ENCODE data around the gene TWSG1. TPM values are rescaled to one million over a fixed set of nuclear protein-coding genes. Genes with fewer than 3 reads are reported as not detected.
A peak's percentile ranks its signal among the peaks of the same experiment; 100 is the strongest.

Gene TWSG1
- total RNA-seq, 4 donors from 2014 or later, result 10.7 to 45.2 (median 22.6) TPM

- H3K4me1 ChIP-seq, result peaks cover 0 to 6% (median 0%) of the 10 kb centered on the region in 3 donors
- no peak for DNase-seq
- peaks cover 0 to 10% (median 0%) of the 10 kb centered on the region in 3 donors for H3K36me3 ChIP-seq
- no peaks in the 10 kb centered on the region for H3K27me3 ChIP-seq
- no peak overlapping the region for H3K4me3 ChIP-seq
- TF ChIP-seq POLR2A (IDR thresholded peaks at IDR 0.05), result no peak
- no peak for TF ChIP-seq CTCF (IDR thresholded peaks at IDR 0.05)
- H3K9me3 ChIP-seq, result no peaks in the 10 kb centered on the region
- H3K27ac ChIP-seq, result peak overlapping the region in 3 of 4 donors; percentile 15 to 54 (median 16)
- 71 to 85% methylated on average over 2 of the region's 2 CpGs for WGBS, 2 donors
- intact Hi-C loops (cut with DNase I), result no loop called here
Measured at GRCh38 chr18:9380101-9380500, 45.5 kb downstream of the TWSG1 start.

GRCh38 chr18:9380621-9381395 is 46.2 kb downstream of the TWSG1 start:
- 69 to 76% methylated on average over 4 of the region's 4 CpGs for WGBS, 2 donors
- H3K4me1 ChIP-seq, result peaks cover 0 to 6% (median 0%) of the 10 kb centered on the region in 3 donors
- peak overlapping the region in 3 of 4 donors; percentile 15 to 54 (median 16) for H3K27ac ChIP-seq
- peak overlapping the region in 1 of 4 donors; percentile 7 for H3K4me3 ChIP-seq
- H3K27me3 ChIP-seq, result no peaks in the 10 kb centered on the region
- no peak for DNase-seq
- H3K36me3 ChIP-seq, result peaks cover 0 to 7% (median 0%) of the 10 kb centered on the region in 3 donors
- H3K9me3 ChIP-seq, result no peaks in the 10 kb centered on the region
- intact Hi-C loops (cut with DNase I), result no loop called here
- TF ChIP-seq CTCF (IDR thresholded peaks at IDR 0.05), result no peak
- TF ChIP-seq POLR2A (IDR thresholded peaks at IDR 0.05), result no peak

GRCh38 chr18:9386879-9387278 is 52.3 kb downstream of the TWSG1 start:
- no peaks in the 10 kb centered on the region for H3K4me1 ChIP-seq
- H3K27ac ChIP-seq, result no peak overlapping the region
- H3K27me3 ChIP-seq, result no peaks in the 10 kb centered on the region
- no peak overlapping the region for H3K4me3 ChIP-seq
- no peak for TF ChIP-seq POLR2A (IDR thresholded peaks at IDR 0.05)
- TF ChIP-seq CTCF (IDR thresholded peaks at IDR 0.05), result no peak
- WGBS, 2 donors, result 48 to 55% methylated on average over 1 of the region's 1 CpG
- H3K9me3 ChIP-seq, result peaks cover 0 to 6% (median 3%) of the 10 kb centered on the region in 3 donors
- H3K36me3 ChIP-seq, result peaks cover 0 to 13% (median 0%) of the 10 kb centered on the region in 3 donors
- intact Hi-C loops (cut with DNase I), result no loop called here
- no peak for DNase-seq

GRCh38 chr18:9387891-9388290 is 53.3 kb downstream of the TWSG1 start:
- intact Hi-C loops (cut with DNase I), result no loop called here
- Histone ChIP-seq H3K4me1 (no peaks in the 10 kb centered on the region), H3K4me3 (no peak overlapping the region), H3K27ac (no peak overlapping the region), H3K27me3 (no peaks in the 10 kb centered on the region), H3K9me3 (peaks cover 0 to 9% (median 6%) of the 10 kb centered on the region in 3 donors), H3K36me3 (peaks cover 0 to 14% (median 0%) of the 10 kb centered on the region in 3 donors)
- no peak for TF ChIP-seq POLR2A (IDR thresholded peaks at IDR 0.05)
- no peak for TF ChIP-seq CTCF (IDR thresholded peaks at IDR 0.05)
- DNase-seq, result no peak
- WGBS, 2 donors, result 81 to 91% methylated on average over 1 of the region's 1 CpG

- WGBS, 2 donors, result 94 to 96% methylated on average over 5 of the region's 5 CpGs
- TF ChIP-seq POLR2A (IDR thresholded peaks at IDR 0.05) (no peak), CTCF (IDR thresholded peaks at IDR 0.05) (no peak)
- Histone ChIP-seq H3K9me3 (peaks cover 0 to 9% (median 6%) of the 10 kb centered on the region in 3 donors), H3K4me1 (no peaks in the 10 kb centered on the region), H3K27me3 (no peaks in the 10 kb centered on the region), H3K4me3 (no peak overlapping the region), H3K27ac (no peak overlapping the region), H3K36me3 (peaks cover 0 to 14% (median 0%) of the 10 kb centered on the region in 3 donors)
- intact Hi-C loops (cut with DNase I), result no loop called here
- DNase-seq, result no peak
Measured at GRCh38 chr18:9389706-9390105, 55.1 kb downstream of the TWSG1 start.

All from esophagus squamous epithelium (tissue), 5 donors.